Caki2 (cell line): ENCODE results near the gene PGBD5. TPM values are rescaled to one million over a fixed set of nuclear protein-coding genes. Genes with fewer than 3 reads are reported as not detected.

Experiments
- DNase-seq: peaks from one replicate; pipeline ENCODE4 v3.0.0-alpha.2; 2015; ENCODE audit warnings: low read depth
- in situ Hi-C: cut with HindIII; loops from 2 replicates; pipeline ENCODE4 v1.10.0; 2016; ENCODE audit warnings: low sequenced_read_pairs, low pct_unique_long_range_greater_than_20kb, mixed read lengths
- total RNA-seq: library from RNA; depleted of rRNA; stranded (reverse); fragments of >200 nt; shearing (Covaris generic); gene quantifications from 2 replicates; pipeline ENCODE4 v1.2.3, GENCODE V29; 2014; ENCODE audit warnings: low replicate concordance

PGBD5 gene
- total RNA-seq, 1 experiment from 2014 or later, result 7.5 TPM

- no peak for DNase-seq
- in situ Hi-C loops, result no loop called here
These were observed 24.3 kb downstream of the PGBD5 start for GRCh38 chr1:230401763-230402294.

DNA sequence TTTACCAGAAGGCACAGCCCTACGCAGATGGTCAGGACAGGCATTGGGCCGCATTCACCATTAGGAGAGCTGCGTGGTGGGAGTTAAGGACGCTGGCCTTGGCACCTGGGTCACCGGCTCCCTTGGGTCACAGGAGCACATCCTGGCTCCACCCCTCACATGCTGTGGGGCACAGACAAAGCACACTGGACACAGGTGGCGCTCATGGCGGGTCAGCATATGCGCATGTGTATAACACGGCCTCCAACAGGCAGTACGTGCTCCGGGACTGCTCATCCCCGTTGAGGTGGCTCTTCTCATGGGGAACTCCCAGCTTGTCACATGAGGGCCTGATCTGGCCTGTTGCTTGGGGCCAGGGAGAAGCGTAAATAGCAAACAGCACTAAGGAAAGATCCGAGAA, 25.0 kb downstream of the PGBD5 start:
- in situ Hi-C loops, result no loop called here
- no peak for DNase-seq

- DNase-seq, result no peak
- in situ Hi-C loops, result no loop called here
These were observed 26.2 kb downstream of the PGBD5 start for GRCh38 chr1:230400007-230400344.

- DNase-seq, result no peak
- in situ Hi-C loops, result no loop called here
These were observed 26.7 kb downstream of the PGBD5 start for GRCh38 chr1:230399321-230400006.

- in situ Hi-C loops, result no loop called here
- DNase-seq, result no peak
These were observed 27.3 kb downstream of the PGBD5 start for GRCh38 chr1:230398856-230399255.

- DNase-seq, result no peak
- in situ Hi-C loops, result no loop called here
These were observed 29.2 kb downstream of the PGBD5 start for GRCh38 chr1:230396966-230397365.

- in situ Hi-C loops, result no loop called here
- DNase-seq, result no peak
These were observed 30.2 kb downstream of the PGBD5 start for GRCh38 chr1:230395932-230396331.

- in situ Hi-C loops, result no loop called here
These were observed 31.4 kb downstream of the PGBD5 start for GRCh38 chr1:230394741-230395140.

GRCh38 chr1:230394134-230394533, 32.0 kb downstream of the PGBD5 start:
- in situ Hi-C loops, result no loop called here
- DNase-seq, result no peak

More at GRCh38 chr1:230394741-230395140, 31.4 kb downstream of the PGBD5 start:
- DNase-seq, result no peak

GRCh38 chr1:230393722-230394121, 32.4 kb downstream of the PGBD5 start:
- in situ Hi-C loops, result no loop called here

DNA sequence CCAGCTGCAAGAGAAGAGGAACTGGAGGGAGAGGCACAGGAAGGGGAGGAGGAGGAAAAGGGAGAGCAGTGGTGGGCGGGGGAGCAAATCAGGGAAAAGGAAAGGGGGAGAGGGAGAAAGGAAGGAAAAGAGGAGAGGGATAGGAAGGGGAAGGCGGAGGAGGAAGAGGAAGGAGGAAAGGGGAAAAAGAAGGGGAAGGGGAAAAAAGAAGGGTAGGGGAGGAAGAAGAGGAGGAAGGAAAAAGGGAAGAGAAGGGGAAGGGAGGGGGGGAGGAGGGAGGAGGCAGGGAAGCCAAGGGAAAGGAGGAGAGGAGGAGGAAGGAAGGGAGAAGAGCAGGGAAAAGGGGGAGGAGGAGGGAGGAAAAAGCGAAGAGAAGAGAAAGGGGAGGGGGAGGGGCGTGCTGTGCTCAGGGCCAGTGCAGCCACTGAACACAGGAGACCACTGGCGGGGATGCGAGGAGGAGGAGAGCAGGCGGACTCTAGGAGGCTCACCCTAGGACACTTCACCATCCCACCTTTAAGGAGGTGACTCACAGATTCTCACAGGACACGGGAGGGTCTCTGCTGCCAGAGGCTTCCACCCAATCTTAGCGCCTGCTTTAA, 33.1 kb downstream of the PGBD5 start:
- DNase-seq, result no peak
- in situ Hi-C loops, result no loop called here

More at GRCh38 chr1:230393722-230394121, 32.4 kb downstream of the PGBD5 start:
- no peak for DNase-seq

DNA sequence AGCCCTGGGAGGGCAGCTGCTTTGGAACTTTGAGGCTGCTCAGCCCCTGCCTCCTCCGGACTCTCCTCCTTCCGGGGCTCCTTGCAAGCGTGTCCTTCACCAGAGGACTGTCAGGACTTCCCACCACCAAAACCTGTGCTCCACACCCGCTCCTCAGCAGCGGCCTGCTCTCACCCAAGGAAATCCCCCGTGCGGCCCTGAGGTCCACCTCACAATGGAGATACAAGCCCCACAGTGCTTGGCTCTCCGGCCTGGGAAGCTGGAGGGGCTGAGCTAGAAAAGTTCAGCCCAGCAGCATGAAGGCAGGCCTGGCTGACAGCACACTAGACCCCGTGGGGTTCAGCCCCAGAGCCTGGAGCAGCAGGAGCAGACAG, 33.6 kb downstream of the PGBD5 start:
- in situ Hi-C loops, result no loop called here
- no peak for DNase-seq

GRCh38 chr1:230391776-230392535, 34.2 kb downstream of the PGBD5 start:
- no peak for DNase-seq
- in situ Hi-C loops, result no loop called here

GRCh38 chr1:230390371-230390770, 35.8 kb downstream of the PGBD5 start:
- in situ Hi-C loops, result no loop called here
- no peak for DNase-seq

- in situ Hi-C loops, result no loop called here
These were observed 38.3 kb downstream of the PGBD5 start for GRCh38 chr1:230387876-230388275.

DNA sequence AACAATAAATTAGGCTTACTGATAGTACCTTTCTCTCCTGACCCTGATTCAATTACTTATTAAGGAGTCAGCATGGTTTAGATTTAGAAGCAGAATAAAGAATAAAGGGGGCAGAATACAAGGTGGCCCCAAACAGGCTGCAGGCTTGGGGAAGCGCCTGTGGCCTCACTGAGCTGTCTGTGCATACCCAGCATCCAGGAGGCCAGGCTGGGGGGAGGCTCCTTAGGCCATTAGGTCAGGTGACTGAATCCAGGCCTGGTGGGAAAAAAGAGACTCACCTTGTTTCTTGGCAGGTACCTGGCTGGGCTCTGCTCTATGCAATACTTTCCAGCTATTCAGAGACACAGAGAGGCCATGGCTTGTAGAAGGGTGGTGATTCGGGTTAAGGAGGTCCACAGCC, 38.8 kb downstream of the PGBD5 start:
- in situ Hi-C loops, result no loop called here

More at GRCh38 chr1:230387876-230388275, 38.3 kb downstream of the PGBD5 start:
- no peak for DNase-seq

GRCh38 chr1:230386637-230387262, 39.4 kb downstream of the PGBD5 start:
- in situ Hi-C loops, result no loop called here
- DNase-seq, result no peak

More for the DNA sequence above, 38.8 kb downstream of the PGBD5 start:
- DNase-seq, result no peak

- no peak for DNase-seq
- in situ Hi-C loops, result no loop called here
These were observed 40.2 kb downstream of the PGBD5 start for GRCh38 chr1:230385930-230386329.

DNA sequence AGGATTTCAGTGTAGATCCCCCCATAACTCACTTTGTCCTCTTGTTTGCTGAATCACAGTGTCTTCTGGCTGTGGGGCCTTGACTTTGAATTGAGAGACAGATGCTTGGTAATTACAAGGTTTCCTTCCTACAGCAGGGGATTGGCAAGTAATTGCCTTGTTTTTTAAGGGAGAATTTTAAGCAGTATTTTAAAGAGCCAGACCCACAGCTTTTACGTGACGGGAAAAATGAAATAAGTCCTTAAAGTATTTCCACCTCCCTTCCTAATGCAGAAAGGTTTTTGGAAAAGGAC, 41.0 kb downstream of the PGBD5 start:
- no peak for DNase-seq
- in situ Hi-C loops, result no loop called here
